ENCODE measurements around the gene VN1R5.
"Not testable (repeated sequence)": the region's sequence is repeated elsewhere in the genome, so short reads cannot be mapped to it uniquely, and the experiment has no call there.

VN1R5 gene

DNA sequence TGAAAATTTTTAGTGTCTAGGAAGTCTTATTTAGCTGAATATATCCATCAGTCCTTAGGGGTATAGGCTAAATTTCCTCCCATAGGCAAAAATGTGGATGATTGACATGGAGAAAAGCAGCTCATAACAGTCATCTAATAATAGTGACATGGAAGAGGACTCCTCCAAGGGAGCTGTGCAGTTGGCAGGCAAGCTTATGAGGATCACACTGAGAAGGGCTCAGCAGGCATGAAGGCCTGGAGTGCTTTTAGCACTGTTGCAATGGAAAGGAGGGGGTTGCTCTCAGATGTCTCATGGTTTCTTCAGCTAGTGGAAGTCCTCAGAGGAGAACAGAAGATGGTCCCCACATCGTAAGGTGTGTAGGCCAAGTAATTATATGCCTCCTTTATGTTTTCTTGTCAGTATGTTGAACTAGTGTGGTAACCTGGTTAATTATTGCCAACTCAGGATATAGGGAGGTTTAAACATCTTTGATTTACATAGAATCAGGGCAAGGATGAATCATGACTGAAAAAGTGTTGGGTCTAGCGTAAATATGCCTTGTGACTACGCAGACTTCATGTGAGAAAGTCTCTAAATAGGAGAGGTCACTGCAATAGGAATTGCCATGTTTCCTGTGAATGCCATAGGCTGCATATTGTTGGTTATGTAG is 18.9 kb downstream of the VN1R5 start:
- DNase-seq, result no peak

DNA sequence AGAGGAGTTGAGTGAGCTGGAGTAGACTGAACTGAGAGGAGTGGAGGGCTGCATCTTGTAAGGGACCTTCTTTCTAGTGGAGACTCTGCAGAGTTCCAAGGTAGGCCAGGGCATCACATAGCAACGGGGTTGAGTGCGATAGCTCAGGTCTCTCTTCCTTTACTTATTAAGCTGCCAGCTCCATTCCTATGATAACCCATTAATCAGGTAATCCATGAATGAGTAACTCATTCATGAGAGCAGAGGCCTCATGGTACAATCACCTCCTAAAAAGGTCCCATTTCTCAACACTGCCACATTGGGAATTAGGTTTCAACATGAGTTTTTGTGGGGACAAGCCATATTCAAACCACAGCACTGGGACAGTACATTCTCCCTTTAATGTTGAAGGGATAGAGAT is 21.3 kb downstream of the VN1R5 start:
- DNase-seq, result no peak

DNA sequence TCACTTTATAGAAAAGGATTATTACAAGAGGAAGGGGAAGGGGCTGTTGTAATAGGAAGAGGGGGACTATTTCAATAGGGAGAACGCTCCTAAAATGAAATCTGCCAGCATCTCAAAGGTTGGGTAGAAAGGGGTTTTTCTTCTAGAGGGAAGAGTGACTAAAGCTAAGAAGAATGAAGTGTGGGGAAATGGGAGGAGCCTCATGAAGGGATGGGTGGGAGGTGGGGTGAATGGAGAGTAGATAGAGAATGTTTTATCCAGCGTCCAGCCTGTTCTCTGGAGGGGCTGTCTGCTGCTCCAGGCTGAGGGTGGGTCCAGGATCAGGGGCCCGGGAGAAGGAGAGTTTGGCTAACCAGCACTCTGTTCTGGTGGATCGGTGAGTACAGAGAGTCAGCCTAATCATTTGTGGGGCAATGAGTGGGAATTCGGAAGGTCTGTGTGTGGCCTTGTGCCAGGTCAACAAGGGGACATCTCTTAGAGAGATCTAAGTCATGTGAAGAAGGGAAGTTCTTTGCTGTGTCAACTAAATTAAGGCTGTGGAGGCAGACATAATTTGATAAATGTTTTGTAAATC is 25.2 kb downstream of the VN1R5 start:
- no peak for DNase-seq

DNA sequence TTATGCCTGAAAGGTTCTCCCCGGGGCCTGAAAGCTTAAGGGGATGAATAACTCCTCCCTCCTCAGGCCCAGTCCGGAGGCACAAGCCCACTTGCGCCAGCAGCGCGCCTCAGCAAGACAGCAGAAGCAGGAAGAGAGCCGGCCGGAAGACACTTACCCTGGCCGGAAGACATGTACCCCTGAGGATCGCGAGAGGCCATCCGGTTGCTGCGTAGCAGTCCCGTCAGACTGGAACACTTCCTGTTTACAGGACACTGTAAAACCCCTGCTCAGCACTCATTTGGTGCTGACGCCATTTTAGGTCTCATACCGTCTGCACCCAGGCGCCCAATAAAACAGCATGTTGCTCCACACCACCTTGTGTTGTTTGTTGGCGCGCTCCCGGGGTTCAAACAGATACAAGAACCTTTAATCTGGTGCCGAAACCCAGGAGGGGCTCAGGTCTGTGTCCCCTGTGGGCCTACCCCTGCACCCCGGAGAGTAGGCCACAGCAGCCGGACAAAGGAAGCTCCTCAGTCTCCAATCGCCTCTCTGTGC is 30.3 kb downstream of the VN1R5 start:
- no peak for DNase-seq

DNA sequence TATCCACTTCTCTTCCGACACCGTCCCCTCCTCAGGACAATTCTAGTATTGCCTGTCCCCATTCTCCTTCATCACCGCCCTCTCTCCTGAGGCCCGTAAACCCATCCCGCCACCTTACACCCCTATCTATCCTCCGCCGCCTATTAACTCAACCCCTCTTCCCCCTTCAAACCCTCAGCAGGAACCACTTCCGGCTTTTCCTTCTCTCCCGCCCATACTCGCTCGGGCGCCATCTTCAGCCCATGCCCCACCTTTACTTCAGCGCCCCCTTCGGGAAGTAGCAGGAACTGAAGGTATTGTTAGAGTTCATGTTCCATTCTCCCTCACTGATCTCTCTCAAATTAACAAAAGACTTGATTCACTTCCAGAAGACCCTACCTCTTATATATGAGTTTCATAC is 31.6 kb downstream of the VN1R5 start:
- DNase-seq, result no peak

DNA sequence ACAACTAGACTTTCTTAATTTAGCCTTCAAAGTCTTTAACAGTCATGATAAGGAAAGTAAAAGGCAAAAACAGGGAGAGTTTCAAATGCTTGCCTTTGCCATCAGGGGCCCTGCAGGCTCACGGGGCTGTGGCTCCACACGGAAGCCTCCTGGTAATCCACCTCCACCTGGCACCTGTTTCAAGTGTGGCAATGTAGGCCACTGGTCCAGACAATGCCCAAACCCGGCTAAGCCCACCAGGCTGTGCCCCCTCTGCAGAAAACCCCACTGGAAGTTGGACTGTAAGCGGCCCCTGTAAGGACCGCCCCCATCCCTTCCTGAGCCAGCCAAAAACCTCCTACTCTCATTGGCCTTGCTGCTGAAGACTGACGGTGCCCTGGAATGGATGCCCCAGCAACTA is 32.5 kb downstream of the VN1R5 start:
- no peak for DNase-seq

DNA sequence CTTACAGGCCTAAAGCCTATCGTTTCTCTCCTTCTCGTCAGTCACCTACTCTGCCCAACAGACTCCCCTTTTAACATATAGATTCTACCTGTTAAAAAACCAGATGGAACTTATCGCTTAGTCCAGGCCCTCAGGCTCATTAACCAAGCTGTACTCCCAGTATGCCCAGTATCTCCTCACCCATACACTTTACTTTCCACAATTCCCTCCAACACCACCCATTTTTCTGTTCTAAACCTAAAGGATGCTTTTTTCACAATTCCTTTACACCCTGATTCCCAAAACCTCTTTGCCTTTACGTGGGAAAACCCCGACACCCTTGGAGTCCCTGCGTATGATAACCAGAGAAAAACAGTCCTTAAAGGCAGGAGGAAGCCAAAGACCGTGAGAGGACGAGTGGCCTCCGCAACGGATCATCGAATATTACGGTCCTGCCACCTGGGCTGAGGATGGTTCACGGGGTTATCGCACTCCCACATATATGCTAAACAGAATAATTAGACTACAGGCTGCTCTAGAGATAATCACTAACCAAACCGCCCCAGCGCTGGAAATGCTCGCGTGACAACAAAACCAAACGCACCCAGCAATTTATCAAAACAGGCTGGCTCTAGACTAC is 33.5 kb downstream of the VN1R5 start:
- not testable (repeated sequence) for DNase-seq

DNA sequence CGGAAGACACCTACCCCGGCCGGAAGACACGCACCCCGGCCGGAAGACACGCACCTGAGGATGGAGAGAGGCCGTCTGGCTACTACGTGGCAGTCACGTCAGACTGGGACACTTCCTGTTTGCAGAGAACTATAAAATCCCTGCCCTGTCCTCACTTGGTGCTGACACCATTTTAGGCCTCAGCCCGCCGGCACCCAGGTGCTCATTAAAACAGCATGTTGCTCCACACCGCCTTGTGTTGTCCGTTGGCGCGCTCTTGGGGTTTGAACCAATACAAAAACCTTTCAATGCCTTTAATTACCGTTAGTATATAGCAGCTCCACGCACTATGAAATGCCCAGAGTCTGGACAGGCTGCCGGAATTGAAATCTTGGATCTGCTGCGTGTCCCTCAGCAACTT is 34.7 kb downstream of the VN1R5 start:
- no peak for DNase-seq

DNA sequence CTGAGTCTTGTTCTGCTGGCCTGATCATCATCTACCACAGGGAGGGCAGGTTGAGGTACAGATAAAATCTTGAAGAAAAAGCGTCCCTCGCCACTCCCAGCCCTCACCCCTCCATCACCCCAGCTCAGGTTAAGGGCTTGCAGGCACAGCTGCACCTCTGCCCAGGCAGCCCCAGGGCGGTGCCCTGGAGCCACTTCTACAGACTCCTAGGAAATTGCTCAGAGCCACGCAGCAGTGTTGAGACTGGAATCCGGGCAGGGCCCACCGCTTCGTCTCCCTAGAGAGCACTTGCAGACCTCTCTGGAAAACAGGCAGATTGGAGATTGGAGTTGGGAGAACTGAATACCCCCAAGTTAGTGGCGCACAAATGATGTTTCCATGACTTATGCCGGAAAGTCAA is 35.3 kb downstream of the VN1R5 start:
- DNase-seq, result no peak

DNA sequence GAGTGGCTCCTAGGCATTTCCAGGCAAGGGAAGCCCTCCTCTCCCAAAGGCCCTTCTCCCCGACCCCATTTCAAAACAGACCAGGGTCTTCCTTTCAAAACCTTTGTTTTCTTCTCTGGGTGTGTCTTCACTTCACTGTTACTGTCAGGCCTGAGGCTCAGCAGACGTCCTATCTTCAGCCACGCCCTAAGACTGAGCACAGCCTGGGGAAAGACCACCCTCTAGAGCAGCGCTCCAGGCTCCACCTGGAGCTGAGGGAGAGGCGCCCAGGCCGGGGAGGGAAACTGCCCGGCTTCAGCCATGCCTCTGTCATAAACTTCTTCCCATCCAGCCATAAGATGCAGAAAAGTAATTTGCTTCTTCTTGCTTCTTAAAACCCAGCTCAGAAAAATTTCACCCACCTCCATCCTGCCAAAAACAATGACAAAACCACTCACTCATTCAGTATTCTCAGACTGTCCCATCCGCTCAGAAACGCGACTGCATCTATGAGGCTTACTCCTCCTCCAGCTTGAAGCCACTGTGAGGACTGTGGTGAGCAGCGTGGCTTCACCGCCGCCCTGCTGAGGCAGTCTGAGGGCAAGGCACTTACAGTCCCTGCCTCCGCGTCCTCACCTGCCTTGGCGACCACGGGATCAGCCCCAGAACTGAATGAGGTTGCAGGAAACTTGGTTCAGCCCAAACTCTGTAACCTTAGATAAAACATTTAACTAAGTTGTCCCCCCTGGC is 36.1 kb downstream of the VN1R5 start:
- no peak for DNase-seq

DNA sequence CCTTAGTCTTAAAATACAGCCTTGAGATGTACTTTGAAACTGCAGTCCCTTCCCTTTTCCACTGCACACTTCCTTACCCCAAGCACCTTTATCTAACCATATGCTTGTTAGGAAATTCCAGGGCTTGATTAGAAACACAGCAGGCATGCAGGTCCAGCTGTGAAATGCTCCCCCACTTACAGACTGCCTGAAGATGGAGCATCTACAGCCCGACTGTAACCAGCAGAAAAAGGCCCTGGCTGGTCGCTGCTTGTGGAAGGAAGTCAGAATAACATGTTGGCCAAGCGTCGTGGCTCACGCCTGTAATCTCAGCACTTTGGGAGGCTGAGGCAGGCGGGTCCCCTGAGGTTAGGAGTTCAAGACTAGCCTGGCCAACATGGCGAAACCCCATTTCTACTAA is 37.2 kb downstream of the VN1R5 start:
- no peak for DNase-seq

DNA sequence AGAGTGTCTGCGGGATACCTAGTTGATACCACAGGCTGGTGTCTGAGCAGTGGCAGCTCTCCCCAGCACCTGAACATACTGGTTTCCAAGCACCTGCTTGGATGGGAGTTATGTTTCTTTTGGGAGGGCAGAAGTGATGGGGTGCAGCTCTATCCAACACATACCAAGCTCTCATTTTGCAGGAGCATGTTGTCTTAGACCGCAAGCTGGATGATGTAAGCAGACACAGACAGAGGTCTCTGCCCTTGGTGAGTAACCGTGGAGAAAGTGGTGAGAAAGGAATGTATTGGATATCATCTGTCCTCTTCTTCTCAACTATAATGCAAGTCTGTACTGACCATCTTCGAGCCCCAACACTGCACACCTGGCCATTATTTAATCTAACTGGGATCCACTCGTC is 38.4 kb downstream of the VN1R5 start:
- DNase-seq, result no peak

DNA sequence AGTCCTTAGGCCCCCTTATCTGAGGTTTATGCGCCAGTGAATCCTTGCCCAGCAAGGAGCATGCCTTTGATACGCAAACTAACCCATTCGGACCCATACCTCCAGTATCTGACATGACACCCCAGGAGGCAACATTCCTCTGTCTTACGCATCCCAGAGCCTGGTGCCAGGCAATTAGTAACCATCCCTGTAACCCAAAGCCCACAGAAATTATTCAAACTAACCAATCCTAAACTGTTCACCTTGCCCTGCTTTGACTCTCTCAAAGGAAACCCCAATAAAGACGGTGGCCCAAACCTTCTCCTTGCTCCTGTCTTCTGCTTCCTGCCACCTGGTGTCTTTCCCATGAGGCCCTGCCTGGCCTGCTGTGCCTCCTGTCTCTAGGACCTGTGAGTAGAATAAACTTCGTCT is 39.4 kb downstream of the VN1R5 start:
- no peak for DNase-seq

DNA sequence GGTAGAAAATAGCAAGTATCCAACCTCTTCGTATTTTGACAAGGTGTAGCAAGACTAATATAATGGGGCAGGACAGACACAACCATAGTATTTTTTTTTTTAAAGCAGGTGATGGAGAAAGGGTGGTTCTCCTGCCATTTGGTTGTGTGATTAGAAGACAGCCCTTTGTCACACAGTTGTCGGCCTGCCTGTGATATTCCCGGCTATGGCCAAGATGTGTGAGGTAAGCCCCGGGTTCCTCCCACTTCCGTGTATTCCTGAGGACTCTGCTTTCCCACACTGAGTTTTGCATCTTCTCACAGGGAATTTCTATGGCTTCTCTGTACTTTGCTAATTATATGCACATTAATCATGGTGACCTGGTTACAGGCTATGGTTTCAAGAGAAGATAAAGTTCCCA is 39.9 kb downstream of the VN1R5 start:
- DNase-seq, result no peak

DNA sequence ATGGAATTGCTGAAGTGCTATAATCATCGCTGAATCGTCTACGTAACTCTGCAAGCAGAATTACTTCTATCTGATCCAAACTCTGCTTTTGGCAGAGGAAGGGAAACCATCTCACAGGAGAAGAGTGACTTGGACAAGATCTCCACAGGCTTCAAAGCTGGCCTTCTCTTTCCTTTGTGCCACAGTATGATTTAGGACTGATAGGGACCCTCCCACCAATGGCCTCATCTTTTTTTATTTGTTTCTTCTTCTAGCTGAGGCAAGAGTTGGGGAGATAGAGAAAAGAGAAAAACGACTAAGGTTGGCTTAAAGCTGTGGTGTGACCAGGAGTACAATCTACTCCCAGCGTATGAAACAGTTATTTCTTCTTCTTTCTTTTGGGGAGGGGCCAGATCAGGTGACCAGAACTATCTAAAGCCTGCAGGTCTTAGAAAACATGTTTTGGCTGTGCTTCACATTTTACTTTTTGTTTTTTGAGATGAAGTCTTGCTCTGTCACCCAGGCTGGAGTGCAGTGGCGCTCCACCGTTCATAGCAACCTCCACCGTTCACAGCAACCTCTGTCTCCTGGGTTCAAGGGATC is 40.8 kb downstream of the VN1R5 start:
- DNase-seq, result no peak

DNA sequence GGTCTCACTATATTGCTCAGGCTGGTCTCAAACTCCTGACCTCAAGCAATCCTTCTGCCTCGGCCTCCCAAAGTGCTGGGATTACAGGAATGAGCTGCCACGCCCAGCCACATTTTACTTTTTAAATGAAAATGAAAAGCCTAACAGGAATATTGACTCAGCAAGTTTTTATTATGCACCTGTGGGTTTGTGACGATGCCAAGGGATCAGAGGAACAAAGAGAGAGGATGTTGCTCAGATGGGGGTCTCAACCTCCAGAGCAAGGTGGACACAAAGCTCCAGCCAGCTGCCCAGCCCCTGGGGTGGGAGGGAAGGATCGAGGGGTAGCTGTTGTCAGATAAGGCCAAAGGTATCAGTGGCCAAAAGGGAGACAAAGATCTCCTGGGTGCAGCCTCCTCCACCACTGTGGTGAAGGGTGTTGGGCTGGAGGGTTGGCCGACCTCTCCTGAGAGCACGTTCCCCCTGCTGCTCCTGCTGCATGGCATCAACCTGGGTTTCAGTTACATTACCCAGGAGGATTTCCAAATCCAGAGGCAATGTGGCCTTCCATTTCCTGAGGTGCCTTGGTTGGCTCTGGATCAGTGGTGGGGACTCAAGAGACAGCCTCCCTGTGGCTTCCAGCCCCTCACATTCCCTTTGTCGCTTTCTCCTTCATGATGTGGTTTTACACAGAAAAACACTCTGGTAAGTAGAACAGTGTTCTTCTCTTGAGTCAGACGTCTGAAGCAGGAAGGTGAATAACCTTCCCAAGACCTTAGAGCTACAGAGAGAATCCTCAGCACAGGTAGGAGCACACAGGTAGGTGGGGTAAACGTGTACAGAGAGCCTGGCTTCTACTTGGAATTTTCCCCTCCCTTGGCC is 41.6 kb downstream of the VN1R5 start:
- DNase-seq, result no peak

DNA sequence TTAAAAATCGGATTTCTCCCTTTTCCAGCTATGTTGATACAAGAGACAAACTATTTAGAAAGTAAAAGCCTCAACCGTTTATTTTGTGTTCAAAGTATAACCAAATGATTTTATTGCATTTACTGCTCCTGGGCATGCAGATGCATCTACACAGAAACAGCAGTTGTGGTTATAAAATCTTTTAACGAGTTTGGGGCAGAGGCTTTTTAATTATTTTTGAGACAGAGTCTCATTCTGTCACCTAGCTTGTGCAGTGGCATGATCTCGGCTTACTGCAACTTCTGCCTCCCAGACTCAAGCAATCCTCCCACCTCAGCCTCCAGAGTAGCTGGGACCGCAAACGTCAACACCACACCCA is 42.2 kb downstream of the VN1R5 start:
- no peak for DNase-seq

DNA sequence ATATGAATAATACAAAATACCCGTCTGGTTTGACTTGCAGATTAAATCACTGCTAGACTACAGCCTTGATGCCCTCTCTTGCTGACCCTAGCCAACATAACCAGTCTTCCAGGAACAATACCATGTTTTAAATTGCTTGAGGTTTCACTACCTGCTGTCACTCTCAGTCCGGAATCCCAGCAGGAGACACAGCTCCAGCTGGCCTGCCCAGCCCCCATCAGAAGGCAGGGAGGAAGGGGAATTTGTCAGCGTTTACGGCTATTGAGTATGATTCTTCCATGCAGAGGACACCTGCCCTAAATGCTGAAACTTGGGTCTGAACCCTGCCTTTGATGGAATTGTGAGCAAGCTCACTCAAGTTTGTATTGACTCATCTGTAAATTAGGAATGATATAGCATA is 42.8 kb downstream of the VN1R5 start:
- DNase-seq, result no peak

DNA sequence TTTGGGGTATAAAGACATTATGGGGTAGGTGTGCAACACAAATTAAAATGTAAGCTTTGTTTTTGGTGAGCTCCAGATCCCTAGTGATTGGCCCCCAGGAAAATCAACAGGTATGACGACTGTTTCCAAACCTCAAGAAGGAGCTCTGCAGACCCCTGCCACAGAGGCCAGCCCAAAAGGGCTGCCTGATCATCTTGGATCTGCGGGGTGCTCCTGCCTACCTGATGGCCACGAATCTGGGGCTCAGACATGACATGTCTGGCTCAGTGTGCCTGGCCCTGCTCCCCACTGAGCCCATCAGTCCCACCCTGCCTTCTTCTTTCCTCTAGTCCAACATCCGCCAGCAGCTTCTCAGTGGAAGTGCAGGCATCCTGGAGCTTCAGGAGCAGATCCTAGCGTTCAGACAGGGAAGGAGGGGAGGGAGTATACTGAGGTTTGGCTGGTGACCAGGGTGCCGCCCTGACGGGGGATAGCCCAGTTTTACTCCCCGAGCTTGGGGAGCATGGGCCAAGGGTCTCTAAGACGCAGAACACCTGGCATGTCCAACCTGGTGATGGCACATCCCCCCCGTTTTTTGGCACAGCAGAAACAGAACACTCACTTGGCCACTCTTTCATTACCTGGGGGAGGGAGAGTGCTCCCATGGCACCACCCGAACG is 44.0 kb downstream of the VN1R5 start:
- DNase-seq, result no peak

DNA sequence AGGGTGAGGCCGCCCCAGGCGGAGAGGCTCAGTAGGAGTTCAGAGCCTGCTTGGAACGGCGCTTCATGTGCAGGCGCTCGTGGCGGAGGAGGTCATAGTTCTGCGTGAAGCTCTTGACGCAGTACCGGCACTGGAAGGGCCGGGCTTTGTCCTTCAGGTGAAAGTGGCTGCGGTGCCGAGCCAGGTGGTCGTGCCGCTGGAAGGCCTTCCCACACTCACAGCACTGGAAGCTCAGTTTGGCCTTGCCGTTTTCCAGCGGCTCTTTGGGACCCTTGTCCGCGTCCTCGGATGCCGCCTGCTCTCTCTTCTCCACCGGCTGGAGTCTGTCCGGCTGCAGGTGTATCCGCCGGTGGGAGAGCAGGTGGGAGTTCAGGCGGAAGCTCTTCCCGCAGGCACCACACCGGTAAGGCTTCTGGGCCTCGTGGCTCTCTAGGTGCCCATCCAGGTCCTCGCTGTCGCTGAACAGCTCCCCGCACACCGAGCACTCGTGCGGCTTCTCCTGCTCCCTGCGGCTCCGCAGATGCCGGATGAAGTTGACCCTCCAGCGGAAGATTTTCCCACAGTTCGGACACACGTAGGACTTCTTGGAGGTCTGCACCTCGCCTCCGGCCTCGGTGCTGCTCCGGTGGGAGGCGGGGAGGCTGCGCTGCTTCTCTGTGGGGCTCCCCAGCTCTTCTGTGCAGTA is 44.8 kb downstream of the VN1R5 start:
- no peak for DNase-seq

DNA sequence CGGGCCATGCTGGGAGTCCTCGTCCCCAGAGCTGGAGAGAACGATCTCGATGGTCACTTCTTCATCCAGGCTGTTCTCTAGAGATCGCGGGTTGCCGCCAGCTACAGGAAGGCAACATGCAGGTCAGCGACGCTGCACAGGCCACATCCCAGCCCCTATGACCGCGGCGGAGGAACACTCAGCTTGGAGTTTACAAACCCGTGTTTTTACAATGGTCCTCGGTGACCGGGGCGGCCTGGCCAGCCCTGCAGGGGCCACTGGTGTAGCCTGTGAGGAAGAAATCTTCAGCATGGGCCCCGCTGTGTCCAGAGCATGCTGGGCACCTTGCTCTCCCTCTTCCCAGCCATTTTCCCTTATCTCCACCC is 45.3 kb downstream of the VN1R5 start:
- DNase-seq, result no peak

All from inflammatory macrophage treated with lipopolysaccharide for 1 hour (primary cell).